ENCODE data around the gene APBA2. TPM values are rescaled to one million over a fixed set of nuclear protein-coding genes. Genes with fewer than 3 reads are reported as not detected.

The APBA2 gene
- total and polyA plus RNA-seq, 10 of the 15 experiments (the other 5 are each of a cell fraction or from before 2014, with no cell fraction given), result 0.06 to 0.26 (median 0.07) TPM; not detected in 7

GRCh38 chr15:28886431-28887338 is 911 bp downstream of the APBA2 start:
- no peak overlapping the region for H3K4me2 ChIP-seq (ENCODE audit: control insufficient read depth, insufficient read depth)
- BruUV-seq (replicated peaks), result no TSS peak
- FAIRE-seq, result no peak
- TF ChIP-seq ATF7 (IDR thresholded peaks at IDR 0.05; ENCODE audit: low read depth) (no peak), PKNOX1 (IDR thresholded peaks at IDR 0.05) (no peak), MLLT1 (IDR thresholded peaks at IDR 0.05) (no peak), SKIL (IDR thresholded peaks at IDR 0.05; ENCODE audit: low read depth, poor library complexity, severe bottlenecking) (no peak), CBFB (IDR thresholded peaks at IDR 0.05; ENCODE audit: low read depth) (no peak), ZBTB4 (CRISPR knock-in tag; IDR thresholded peaks at IDR 0.05) (no peak), PBX3 (IDR thresholded peaks at IDR 0.05; ENCODE audit: insufficient replicate concordance, low read depth, low read length) (no peak)
- H3K27me3 ChIP-seq (replicated peaks in 1 of 2; ENCODE audit: control insufficient read depth in 2 of 2, insufficient read depth in 2 of 2, low read length in 1 of 2), result peaks cover 0 to 5% of the 10 kb centered on the region in 2 experiments; a peak in 2 of 4 replicates
- no peaks in the 10 kb centered on the region for H3K4me1 ChIP-seq (ENCODE audit: control insufficient read depth, insufficient read depth, low read length)
- H3K9ac ChIP-seq (ENCODE audit: control insufficient read depth, insufficient read depth, low read length), result no peak overlapping the region
- H3K36me3 ChIP-seq (ENCODE audit: control insufficient read depth in 2 of 2, insufficient read depth in 2 of 2, low read length in 1 of 2), result no peaks in the 10 kb centered on the region
- ChIA-PET CTCF (no interaction called here), POLR2A (no interaction called here), RAD21 (ENCODE audit: unreplicated experiment) (no interaction called here), SMC1A (ENCODE audit: uncharacterized antibody, unreplicated experiment) (no interaction called here)
- WGBS (ENCODE audit: insufficient coverage, insufficient replicate concordance, low lambda C conversion rate, missing lambda C conversion rate), result 43% methylated on average over 33 of the region's 61 CpGs
- no peak for DNase-seq (ENCODE audit: low read depth, low spot score)
- intact Hi-C loops (cut with micrococcal nuclease; ENCODE audit: unreplicated experiment) (no loop called here), in situ Hi-C loops (cut with MboI) (no loop called here)
- ATAC-seq, result no peak
- H3K4me3 ChIP-seq, result no peak overlapping the region
- H3K79me2 ChIP-seq (ENCODE audit: control insufficient read depth, insufficient read depth, low read length), result no peaks in the 10 kb centered on the region
- H4K20me1 ChIP-seq (ENCODE audit: control insufficient read depth, insufficient read depth), result no peaks in the 10 kb centered on the region
- no peak overlapping the region for H3K27ac ChIP-seq (ENCODE audit: control insufficient read depth, insufficient read depth)
- no peak overlapping the region for H2AFZ ChIP-seq (ENCODE audit: control insufficient read depth, low read depth, low read length)
- no peaks in the 10 kb centered on the region for H3K9me3 ChIP-seq (replicated peaks; ENCODE audit: control insufficient read depth, insufficient read depth, low read length)
